GM12872 (cell line): ENCODE measurements around the gene EVC.

ENCODE experiments used
- TF ChIP-seq, protein P1 (sequence below): IDR thresholded peaks from 3 replicates; pipeline ENCODE4 v1.5.1; 2011; ENCODE audit warnings: low read depth, mild to moderate bottlenecking, low read length, moderate library complexity; ENCODE audit not compliant: insufficient read depth

The EVC gene

DNA sequence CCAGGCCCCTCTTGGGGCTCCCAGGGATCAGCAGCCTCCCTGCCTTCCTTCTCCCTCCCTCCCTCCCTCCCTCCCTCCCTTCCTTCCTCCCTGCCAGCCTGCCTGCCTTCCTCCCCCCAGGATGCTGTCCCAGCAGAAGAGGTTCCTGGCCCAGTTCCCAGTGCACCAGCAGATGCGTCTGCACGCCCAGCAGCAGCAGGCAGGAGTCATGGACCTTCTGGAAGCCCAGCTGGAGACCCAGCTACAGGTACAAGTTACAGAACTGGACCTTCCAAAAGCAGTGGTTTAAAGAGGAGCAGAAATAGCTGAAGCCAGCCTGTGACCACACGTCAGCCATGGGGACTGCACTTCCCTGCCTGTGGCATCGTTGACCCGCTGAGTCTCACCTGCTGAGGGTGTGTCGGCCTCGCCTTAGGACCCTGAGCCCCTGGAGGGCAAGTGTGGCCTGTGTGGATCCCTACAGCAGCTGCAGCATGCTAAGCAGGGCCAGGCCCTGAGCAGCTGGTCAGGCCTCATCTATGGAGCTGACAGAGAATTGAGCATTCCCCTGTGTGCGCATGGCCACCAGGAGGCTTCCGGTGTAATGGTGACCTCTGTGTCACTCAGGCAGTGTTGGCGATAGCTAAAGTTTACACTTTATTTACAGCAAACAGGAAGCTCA lies 97.2 kb downstream of the EVC start:
- TF ChIP-seq, protein P1, sequence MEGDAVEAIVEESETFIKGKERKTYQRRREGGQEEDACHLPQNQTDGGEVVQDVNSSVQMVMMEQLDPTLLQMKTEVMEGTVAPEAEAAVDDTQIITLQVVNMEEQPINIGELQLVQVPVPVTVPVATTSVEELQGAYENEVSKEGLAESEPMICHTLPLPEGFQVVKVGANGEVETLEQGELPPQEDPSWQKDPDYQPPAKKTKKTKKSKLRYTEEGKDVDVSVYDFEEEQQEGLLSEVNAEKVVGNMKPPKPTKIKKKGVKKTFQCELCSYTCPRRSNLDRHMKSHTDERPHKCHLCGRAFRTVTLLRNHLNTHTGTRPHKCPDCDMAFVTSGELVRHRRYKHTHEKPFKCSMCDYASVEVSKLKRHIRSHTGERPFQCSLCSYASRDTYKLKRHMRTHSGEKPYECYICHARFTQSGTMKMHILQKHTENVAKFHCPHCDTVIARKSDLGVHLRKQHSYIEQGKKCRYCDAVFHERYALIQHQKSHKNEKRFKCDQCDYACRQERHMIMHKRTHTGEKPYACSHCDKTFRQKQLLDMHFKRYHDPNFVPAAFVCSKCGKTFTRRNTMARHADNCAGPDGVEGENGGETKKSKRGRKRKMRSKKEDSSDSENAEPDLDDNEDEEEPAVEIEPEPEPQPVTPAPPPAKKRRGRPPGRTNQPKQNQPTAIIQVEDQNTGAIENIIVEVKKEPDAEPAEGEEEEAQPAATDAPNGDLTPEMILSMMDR, result no peak

DNA sequence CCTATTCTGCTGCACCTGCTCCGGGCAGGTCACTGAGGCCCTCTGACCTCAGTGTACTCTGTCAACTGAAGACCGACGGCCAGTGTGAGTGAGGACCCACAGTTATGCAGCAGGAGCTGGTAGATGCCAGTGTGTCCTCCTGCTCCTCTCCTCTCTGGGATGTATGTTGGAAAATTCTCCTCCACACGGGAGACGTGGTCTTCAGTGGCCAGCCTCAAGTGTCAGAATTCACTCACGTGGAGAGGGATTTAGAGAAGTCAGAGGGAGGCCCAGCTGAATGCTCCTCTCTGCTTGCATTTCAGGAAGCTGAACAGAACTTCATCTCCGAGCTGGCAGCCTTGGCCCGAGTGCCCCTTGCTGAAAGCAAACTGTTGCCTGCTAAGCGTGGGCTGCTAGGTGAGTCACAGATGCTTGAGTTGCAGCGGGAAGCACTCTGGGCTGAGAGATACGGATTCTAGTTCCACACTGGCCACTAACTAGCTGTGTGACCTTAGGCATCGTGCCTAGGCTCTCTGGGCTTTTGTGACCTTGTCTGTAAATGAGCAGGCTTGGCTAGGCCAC lies 98.3 kb downstream of the EVC start:
- TF ChIP-seq, protein P1, result no peak

DNA sequence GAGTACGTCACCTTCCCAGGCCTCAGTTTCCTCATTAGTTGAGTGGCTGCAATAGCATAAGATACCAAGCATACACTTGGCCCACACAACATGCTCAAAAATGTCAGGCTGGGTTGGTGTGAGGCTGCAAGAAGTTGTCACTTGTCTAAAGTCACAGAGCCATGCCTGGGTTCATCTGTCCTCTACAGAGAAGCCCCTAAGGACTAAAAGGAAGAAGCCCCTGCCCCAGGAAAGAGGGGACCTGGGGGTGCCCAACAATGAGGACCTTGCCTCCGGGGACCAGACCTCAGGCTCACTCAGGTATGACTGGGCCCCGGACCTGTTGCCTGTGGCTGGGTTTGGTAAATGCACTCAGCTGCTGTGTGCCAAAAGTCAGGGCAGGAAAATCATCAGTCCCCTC lies 99.2 kb downstream of the EVC start:
- TF ChIP-seq, protein P1, result no peak

DNA sequence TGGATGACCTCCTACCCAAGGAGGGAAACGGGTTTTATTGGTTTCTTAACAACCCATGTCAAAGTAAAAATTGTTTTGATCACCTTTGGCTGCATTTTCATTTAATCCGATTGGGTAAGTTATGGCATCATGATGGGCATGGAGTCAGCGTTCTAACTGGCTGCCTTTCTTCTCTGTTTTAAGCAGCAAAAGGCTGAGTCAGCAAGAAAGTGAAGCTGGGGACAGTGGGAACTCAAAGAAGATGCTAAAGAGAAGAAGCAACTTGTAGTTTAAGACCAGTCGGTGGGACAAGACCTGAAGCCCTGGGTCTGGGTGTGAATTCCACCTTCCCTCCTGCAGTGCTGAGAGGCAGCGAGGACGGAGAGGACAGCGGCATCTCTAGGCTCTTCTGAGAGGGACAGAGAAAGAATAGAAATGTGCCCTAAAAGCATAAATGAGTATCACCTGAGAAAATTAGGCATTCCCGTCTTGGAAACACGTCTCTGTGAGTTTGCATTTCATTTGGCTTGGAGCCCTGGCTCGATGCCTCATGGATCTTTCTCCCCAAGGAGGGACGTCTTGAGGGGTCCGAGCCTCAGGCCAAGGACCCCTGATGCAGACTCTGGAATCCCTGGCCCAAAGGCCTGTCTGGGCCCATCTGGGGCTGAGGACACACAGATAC lies 99.9 kb downstream of the EVC start:
- TF ChIP-seq, protein P1, result no peak

DNA sequence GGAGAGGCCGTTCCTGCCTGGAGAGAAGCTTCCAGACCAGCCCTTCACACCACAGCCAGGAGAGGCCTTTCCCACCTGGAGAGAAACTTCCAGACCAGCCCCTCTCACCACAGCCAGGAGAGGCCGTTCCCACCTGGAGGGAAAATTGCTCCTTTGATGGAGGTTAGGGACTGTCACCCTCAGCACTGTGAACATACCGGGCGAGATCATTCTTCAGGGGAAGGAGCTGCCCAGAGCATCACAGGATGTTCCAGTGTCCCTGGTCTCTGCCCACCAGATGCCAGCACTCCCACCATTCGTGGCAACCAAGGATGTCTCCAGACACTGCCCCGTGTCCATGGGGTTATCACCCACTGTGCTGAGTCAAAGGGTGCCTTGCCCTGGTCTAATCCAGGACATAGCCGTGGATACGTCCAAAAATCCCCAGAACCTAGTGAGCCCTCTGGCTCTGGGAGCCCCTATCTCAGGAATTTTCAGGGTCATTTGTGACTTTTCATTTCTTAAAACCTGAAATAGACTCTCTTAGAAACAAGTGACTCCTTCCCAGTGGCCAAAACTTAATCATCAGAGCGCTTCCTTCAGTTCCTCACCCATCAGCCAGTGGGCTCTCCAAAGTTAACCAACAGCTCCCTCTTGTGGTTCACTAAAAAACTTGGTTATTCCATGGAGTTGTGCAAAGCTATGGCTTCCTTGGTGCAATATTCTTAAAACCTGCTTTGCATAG lies 101.7 kb downstream of the EVC start:
- TF ChIP-seq, protein P1, result peak; percentile 63

DNA sequence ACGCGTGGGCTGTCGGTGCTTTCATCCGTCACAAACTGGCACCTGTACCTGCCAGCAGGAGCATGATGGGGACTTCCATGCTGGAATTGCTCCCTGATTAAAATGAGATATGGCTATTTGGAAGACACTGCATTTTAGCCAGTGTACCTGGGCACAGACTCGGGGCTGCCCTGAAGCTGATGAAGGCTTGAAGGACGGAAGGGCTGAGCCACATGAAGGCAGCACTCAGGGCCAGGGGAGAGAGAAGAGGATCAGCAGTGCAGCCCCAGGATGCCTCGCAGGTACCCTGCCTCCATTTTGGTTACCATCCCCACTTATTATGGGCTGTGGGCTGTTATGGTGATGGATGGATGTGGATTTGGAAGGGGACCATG lies 102.9 kb downstream of the EVC start:
- TF ChIP-seq, protein P1, result no peak

DNA sequence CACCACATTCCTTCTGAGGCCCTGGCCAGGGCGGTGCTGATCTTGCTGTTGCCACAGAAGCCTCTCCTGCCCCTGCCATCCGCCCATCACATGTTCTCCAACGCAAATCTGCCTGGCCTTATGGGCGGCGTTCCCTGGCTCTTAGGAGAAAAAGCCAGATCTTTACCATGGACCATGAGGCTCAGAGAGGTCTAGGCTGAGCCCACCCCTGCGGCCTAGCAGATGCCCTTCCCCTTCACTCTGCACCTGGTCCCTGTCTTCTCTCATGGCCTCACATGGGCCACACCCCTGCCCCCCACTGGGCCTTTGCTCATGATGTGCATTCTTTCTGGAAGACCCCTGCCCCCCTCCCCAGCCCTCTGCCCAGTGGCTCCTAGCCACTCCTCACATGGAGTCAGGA lies 103.4 kb downstream of the EVC start:
- TF ChIP-seq, protein P1, result no peak
